Frontal cortex (tissue), 4 donors: ENCODE results near the gene SPINK5. TPM values are rescaled to one million over a fixed set of nuclear protein-coding genes. Genes with fewer than 3 reads are reported as not detected.
A peak's percentile ranks its signal among the peaks of the same experiment; 100 is the strongest.

Experiments
- DNase-seq, 2 donors: peaks; one replicate each; pipeline ENCODE4 v3.0.0; 2012; ENCODE audit warnings: low spot score in 2 of 2
- FAIRE-seq: peaks from 2 replicates; lab custom pipeline; 2012; peaks lifted over from hg19 to GRCh38; lab: Jason Lieb, UNC
- total RNA-seq: library from RNA; depleted of rRNA; stranded (reverse); fragments of >200 nt; gene quantifications from one replicate; pipeline ENCODE4 v1.2.3, GENCODE V29; 2014
- donor health status: control.
- donor health status: control.
- donor health status: control.

The SPINK5 gene
- total RNA-seq, 1 donor from 2014 or later: not detected

DNA sequence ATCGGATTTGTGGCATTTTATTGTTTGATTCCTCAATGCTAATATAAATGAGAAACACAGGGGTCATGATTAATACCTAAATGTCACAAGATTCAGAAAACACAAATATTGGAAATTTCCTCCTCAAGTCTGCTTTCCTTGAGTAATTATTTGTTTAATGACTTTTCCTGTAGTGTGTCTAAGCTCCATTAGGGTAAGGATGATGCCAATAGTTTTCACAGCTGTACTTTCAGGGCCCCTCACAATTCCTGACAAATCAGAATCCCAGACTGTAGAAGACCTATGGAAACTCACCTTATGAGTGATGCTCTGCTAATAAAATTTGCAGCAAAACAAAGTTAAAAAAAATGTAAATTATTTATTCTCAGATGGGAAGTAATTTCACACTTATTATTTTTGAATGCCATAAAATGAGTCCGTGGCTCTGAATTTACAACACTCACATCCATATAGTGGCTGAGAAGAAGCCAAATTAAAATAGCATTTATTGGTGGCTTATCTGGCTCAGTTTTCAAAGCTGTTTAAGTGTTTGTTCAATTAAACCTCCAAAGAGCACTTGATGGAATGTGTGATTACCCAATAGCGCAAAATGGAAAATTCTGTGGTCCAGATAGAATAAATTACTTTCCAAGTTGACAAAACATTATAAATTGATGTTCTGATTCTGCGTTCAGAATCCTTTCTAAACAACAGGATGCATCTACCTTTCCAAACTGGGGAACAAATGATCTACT lies 102.9 kb downstream of the SPINK5 start:
- FAIRE-seq: no peak
- no peak for DNase-seq

DNA sequence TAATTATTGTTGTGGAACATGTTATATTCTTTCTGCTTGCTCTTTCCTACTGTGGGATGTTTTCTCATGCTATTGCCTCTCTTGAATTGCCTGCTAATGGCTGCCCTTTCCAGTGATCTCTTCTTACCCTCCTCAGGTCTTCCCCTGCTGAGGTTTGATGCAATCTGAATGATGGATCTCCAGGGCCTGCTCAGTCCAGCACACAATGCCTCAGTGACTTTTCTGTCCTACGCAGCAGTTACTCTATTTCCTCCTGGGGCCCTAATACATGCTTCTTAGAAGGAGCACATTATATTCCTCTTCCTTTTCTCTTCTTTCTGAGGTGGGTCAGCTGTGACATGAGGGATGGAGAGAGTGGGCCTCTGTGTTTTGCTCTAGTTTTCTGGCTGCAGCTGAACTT lies 104.5 kb downstream of the SPINK5 start, which contains the start of gene SPINK14:
Gene SPINK14, plus strand, starts transcription at position 301 of the 400 bp plus-strand sequence. CDS start 1,187 bp downstream, outside the sequence.
- FAIRE-seq (no peak), DNase-seq (no peak)

DNA sequence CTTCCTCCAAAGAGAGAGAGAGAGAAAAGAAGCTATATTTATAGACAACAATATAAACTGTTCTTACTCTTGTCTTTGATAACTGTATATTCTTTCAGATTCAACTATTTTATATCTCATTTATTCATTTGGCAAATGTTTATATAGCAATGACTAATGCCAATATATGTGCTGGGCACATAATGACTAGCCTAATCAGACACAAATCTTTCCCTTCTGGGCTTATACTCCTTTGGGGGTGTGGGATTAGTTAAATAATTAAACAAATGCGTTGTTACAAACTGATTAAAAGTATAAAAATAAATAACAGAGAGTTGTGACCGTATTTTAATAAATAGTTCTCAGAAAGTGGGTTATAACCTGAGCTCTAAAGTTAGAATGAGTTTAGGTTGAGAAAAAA lies 108.6 kb downstream of the SPINK5 start:
- FAIRE-seq (no peak), DNase-seq (no peak)

DNA sequence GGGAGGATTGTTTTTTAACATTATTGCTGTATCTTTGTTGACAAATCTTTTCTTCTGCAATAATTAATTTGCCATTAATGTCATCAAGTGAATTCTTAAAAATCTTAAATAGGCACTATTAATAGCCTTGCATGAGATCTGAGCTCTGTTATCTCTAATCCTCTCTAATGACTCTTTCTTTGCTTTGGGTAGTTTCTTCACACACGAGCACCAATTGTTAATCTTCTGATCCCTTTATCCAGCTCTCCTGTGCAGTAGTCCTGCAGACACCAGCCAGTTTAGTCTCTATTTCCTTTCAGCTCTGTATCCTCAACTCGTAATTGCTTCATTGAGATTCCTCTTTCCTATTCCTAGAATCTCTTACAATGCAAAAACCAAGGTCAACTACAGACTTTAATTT lies 112.7 kb downstream of the SPINK5 start:
- DNase-seq (no peak), FAIRE-seq (no peak)

DNA sequence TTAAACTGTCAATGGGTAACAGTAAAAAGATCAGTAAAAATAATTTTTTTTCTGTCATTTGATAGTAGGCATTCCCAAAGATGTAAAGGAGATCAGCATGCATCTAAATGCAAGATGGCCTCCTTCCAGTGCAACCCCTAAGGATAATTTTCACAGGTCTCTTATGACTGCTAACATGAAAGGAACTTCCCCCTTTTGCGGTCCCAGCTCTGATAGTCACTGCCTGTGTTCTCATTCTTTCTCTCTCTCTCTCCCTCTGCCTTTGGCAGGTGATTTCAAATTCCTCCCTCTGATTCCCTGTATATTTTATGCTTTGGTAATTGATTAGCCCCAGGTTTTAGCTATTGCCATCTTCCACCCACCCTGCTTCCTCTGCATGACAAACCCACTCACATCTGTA lies 113.4 kb downstream of the SPINK5 start:
- DNase-seq (no peak), FAIRE-seq (no peak)

DNA sequence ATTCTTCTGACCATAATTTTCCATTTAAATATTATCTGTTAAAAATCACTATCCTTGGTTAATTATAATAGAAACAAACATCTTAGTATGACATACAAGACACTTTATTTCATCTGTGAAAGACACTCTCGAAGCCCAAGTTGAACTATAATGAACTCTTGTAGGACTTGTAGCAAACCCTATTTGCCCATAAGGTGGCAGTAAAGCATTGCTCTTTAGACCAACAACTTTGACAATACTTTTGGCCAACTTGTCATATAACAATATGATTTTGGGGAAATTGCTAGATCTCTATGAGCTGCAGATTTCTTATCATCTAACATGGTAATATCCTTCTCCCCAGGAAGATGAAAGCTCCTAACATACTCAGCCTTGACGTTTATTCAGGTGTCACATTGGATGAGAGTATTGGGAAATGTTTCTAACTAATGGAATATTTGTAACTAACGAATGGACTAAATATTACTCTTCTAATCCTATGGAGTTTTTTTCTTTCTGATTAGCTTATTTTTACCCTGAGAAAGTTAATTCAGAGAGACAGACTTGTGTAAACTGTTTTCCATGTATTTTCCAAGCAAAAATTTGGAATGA lies 115.5 kb downstream of the SPINK5 start:
- peak; percentile 93 for FAIRE-seq
- DNase-seq: no peak

DNA sequence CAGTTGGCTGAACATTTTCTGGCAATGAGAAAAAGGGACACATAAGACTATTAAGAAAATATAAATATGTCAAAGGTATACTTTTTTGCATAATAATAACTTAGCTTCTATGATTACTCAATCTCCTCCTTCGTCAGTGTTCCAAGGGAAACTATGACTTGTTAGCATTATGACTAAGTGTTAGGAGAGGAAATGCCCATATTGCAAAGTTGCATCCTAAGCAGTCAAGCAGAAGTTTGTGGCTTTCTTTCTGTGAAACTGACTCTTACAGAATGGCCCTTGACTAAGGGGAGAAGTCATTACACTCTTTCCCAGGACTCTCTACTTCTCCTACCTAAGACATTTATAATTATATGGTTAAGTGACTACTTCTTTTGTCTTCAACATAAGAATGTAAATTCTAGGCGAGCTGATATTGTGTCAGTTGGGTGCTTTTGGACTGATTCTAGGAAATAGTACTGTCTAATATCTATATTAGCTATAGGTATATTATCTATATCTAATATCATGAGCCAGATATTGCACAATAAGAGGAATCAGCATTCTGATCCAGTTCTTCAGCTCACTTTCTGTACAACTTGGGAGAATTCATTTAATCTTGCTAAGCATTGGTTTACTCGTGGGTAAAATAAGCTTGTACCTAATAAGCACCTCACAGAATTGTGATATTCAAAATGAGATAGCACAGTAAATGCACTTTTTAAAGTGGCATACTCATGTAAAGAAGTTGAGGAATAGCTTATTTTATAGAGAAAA lies 122.6 kb downstream of the SPINK5 start:
- DNase-seq: no peak
- FAIRE-seq: no peak

Other genes with a start within 250 kb of the SPINK5 start
- not detected for gene SPINK1, start 232.3 kb upstream of the SPINK5 start, total RNA-seq
- gene SCGB3A2, start 185.3 kb upstream of the SPINK5 start, total RNA-seq: not detected
- not detected for gene C5orf46, start 157.4 kb upstream of the SPINK5 start, total RNA-seq
- gene SPINK14, start 104.6 kb downstream of the SPINK5 start, total RNA-seq: not detected
- gene SPINK6, start 139.1 kb downstream of the SPINK5 start, total RNA-seq: not detected
- gene MARCOL, start 174.5 kb downstream of the SPINK5 start, total RNA-seq: not detected
- not detected for gene SPINK13, start 204.8 kb downstream of the SPINK5 start, total RNA-seq
- gene SPINK7, start 248.4 kb downstream of the SPINK5 start, total RNA-seq: not detected